ENCODE results near the gene TOMM22. TPM values are rescaled to one million over a fixed set of nuclear protein-coding genes. Genes with fewer than 3 reads are reported as not detected.

Gene TOMM22
- polyA plus RNA-seq, 10 donors = 71.2 to 90.2 (median 79.8) TPM

- DNase-seq = no peak
These were observed 7.9 kb downstream of the TOMM22 start for GRCh38 chr22:38689651-38690050.

- no peak for DNase-seq
These were observed 12.3 kb downstream of the TOMM22 start for GRCh38 chr22:38694049-38694448.

- DNase-seq = no peak
These were observed 13.2 kb downstream of the TOMM22 start for GRCh38 chr22:38694940-38695339.

GRCh38 chr22:38696606-38697424 lies 15.1 kb downstream of the TOMM22 start:
- DNase-seq = peak in 1 of 3 donors; percentile 38

GRCh38 chr22:38697425-38698089 lies 15.8 kb downstream of the TOMM22 start:
- peak in 1 of 3 donors; percentile 25 for DNase-seq

- DNase-seq = no peak
These were observed 16.8 kb downstream of the TOMM22 start for GRCh38 chr22:38698407-38699094.

- DNase-seq = no peak
These were observed 17.4 kb downstream of the TOMM22 start for GRCh38 chr22:38699143-38699542.

GRCh38 chr22:38699784-38700183 lies 18.0 kb downstream of the TOMM22 start:
- peak in 2 of 3 donors; percentile 21 to 55 for DNase-seq

GRCh38 chr22:38700270-38700788 lies 18.6 kb downstream of the TOMM22 start:
- DNase-seq = peak in 2 of 3 donors; percentile 74 to 91

GRCh38 chr22:38700789-38701628 lies 19.3 kb downstream of the TOMM22 start, which contains the start of gene JOSD1:
Gene JOSD1 (minus strand): TSS chr22:38700943. CDS start chr22:38699987, 956 bp downstream.
- peak; percentile 94 to 97 (median 96) for DNase-seq

- DNase-seq = peak in 1 of 3 donors; percentile 13
These were observed 23.0 kb downstream of the TOMM22 start for GRCh38 chr22:38704654-38705234.

- DNase-seq = peak; percentile 100
These were observed 23.7 kb downstream of the TOMM22 start, which contains the start of gene GTPBP1 for GRCh38 chr22:38705235-38706100. Gene GTPBP1 (plus strand): TSS chr22:38705944. CDS start chr22:38705956, 12 bp downstream.

GRCh38 chr22:38706101-38706900 lies 24.5 kb downstream of the TOMM22 start:
- DNase-seq = peak; percentile 20 to 81 (median 53)

- no peak for DNase-seq
These were observed 25.1 kb downstream of the TOMM22 start for GRCh38 chr22:38706901-38707195.

- DNase-seq = no peak
These were observed 25.6 kb downstream of the TOMM22 start for GRCh38 chr22:38707346-38707745.

GRCh38 chr22:38707984-38708383 lies 26.2 kb downstream of the TOMM22 start:
- no peak for DNase-seq

GRCh38 chr22:38709306-38709705 lies 27.5 kb downstream of the TOMM22 start:
- DNase-seq = no peak

GRCh38 chr22:38710351-38710750 lies 28.6 kb downstream of the TOMM22 start:
- DNase-seq = no peak

GRCh38 chr22:38710866-38711265 lies 29.1 kb downstream of the TOMM22 start:
- DNase-seq = no peak

Data from muscle of back (tissue), 11 donors.